Choroid plexus epithelial cell (primary cell): ENCODE data around the gene SPOCK1.
A peak's percentile ranks its signal among the peaks of the same experiment; 100 is the strongest.

Experiments
- DNase-seq: peaks from one replicate; pipeline ENCODE4 v3.0.0-alpha.2; 2010; ENCODE audit warnings: low read depth
- H3K4me3 ChIP-seq: 2 replicates; pipeline ENCODE4 v1.5.1; 2011; ENCODE audit warnings: low read depth, mild to moderate bottlenecking, control low read depth, low read length, moderate library complexity
- TF ChIP-seq, protein P1 (sequence below): conservative IDR thresholded peaks from 2 replicates; pipeline ENCODE4 v1.5.1; 2011; ENCODE audit warnings: low read depth, mild to moderate bottlenecking, control low read depth, inconsistent platforms, low read length, moderate library complexity

SPOCK1 gene

DNA sequence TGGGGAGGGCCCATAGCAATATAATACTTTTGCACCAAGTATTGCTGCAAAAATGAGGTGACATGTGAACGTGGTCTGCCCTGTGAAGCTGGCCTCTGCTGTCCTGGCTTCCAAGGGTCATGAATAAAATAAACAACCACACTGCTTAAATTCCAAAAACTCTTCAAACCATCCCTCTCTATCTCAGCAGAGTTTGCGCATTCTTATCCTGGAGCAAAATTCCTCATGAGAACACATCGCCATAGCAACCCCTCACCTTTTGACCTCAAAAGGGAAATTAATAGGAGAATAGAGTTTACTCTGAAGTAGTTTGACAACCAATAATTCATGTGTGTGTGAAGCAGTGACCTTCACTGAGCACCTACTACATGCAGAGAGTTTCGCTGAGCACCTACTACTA, 342.9 kb downstream of the SPOCK1 start:
- TF ChIP-seq, protein P1, sequence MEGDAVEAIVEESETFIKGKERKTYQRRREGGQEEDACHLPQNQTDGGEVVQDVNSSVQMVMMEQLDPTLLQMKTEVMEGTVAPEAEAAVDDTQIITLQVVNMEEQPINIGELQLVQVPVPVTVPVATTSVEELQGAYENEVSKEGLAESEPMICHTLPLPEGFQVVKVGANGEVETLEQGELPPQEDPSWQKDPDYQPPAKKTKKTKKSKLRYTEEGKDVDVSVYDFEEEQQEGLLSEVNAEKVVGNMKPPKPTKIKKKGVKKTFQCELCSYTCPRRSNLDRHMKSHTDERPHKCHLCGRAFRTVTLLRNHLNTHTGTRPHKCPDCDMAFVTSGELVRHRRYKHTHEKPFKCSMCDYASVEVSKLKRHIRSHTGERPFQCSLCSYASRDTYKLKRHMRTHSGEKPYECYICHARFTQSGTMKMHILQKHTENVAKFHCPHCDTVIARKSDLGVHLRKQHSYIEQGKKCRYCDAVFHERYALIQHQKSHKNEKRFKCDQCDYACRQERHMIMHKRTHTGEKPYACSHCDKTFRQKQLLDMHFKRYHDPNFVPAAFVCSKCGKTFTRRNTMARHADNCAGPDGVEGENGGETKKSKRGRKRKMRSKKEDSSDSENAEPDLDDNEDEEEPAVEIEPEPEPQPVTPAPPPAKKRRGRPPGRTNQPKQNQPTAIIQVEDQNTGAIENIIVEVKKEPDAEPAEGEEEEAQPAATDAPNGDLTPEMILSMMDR = no peak
- H3K4me3 ChIP-seq = no peak overlapping the region
- DNase-seq = no peak

DNA sequence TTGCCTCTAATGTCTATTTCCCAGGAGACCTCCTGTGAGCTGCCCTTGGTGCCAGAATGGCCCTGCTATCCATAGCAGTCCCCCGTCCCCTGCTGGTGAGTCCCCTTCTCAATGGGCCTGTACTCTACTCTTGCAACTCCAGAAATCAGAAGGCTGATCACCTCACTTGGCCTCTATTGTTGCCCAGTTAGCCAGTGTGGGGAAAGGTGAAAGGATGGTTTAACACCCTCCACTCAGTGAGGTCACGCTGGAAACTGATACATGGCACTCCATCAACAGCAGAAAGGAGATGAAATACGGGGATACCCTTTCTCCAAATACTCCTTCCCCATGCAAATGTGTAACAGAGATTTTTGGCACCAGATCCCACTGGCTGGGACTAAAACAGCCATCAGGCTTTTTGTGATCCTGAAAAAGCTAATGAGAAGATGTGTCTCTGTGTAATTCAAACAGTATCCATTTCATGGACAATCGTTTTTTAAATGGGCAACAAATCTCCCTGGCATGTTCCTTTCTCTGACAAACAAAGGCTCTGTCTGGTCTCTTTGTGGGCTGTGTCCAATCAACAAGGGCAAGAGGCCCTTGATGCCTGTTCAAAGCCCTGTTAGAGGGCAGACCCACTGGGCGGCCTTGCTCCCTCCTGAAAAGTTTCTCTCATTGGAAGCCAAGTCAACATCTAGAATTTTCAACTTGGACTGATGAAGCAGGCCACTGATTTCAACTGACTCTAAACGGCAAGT, 343.7 kb downstream of the SPOCK1 start:
- TF ChIP-seq, protein P1 = no peak
- no peak overlapping the region for H3K4me3 ChIP-seq
- no peak for DNase-seq

DNA sequence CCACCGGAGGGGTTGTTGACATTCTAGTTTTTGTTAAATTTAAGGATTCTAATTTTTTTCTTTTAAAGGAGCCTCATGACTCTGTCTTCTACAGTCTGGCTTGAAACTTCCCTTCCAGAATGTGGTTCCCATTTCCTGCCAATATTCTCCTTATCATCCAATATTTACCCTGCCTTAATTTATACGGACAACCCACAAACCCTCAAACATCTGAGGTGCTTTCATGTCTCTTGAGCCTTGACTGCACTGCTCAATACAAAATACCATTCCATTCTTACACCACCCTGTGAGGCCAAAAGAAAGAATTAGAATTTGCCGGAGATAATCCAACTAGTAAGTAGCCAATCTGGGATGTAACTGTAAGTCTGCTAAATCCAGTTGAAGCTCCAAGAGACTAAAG, 346.5 kb downstream of the SPOCK1 start:
- DNase-seq = no peak
- TF ChIP-seq, protein P1 = no peak
- H3K4me3 ChIP-seq = no peak overlapping the region

DNA sequence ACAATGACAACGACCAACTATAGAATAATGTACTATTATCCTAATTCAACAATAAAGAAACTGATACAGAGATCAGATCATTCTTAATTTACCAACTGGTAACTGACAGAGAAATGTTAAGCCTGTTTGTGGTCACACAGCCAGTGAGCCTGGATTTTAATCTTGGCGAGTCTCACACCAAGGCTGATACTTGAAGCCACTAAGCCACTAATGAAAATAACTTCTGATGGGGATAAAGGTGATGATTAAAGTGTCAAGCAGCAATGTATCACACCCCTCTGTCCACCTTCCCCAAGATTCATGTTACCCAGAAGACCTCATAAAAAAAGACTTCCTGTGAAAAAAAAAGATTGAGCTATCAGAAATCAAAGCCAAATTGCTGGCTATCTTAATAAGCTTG, 350.5 kb downstream of the SPOCK1 start:
- DNase-seq = no peak
- TF ChIP-seq, protein P1 = no peak
- no peak overlapping the region for H3K4me3 ChIP-seq

DNA sequence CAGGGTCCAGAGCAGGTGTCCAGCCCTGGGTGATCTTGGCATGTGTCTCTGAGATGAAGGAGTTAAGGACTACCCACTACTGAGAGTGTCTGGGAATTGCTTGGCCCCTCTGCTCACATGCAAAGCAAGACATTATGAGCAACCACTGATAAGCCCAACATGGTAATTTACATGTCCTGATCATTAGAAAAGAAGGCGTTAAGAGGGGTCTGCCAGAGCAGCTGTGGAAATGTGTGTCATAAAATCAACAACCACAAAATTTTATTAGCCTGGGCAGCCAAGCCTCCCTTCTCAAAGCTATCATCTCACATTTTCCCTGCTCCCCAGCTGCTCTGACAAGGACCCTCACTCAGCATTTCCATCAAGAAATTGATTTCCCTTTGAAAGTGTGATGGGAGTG, 351.0 kb downstream of the SPOCK1 start:
- no peak for DNase-seq
- TF ChIP-seq, protein P1 = no peak
- H3K4me3 ChIP-seq = no peak overlapping the region

DNA sequence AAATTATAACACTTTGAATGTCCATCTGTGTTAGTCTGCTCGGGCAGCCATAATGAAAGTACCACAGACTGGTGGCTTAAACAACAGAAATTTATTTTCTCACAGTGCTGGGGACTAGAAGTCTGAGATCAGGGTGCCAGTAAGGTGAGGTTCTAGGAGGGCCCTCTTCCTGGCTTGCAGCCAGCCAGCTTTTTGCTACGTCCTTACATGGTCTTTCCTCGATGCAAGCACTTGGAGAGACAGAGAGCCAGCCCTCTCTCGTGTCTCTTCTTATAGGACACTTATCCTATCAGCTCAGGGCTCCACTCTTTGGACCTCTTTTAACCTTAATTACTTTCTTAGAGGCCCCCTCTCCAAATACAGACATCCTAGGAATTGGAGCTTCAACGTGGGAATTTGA, 351.8 kb downstream of the SPOCK1 start:
- TF ChIP-seq, protein P1 = no peak
- DNase-seq = no peak
- H3K4me3 ChIP-seq = no peak overlapping the region

DNA sequence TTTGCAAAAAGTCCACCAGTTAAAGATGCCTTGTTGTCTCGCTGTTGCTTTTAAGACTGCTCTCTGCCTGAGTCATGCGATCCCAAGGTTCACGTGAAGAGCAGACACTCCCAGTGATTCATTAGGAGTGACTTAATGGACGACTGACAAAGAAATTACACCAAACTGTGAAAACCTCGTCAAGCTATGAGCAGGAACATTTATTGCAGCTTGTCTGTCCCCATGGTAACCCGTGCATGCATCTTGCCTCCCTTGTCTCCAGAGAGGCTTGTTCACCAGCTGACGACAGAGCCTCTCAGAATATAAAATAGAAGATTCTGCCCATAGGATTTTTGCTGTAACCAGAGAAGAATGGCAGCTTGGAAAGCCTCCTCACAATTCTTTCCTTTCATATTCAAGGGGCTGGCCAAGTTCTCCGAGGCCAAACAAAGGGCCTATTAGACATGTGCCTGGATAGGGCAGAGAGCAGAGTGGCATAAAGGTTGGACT, 352.7 kb downstream of the SPOCK1 start:
- H3K4me3 ChIP-seq = no peak overlapping the region
- peak; percentile 77 for DNase-seq
- TF ChIP-seq, protein P1 = no peak
